GM23338 (cell line): Measurements from ENCODE around the gene MAVS. TPM values are rescaled to one million over a fixed set of nuclear protein-coding genes. Genes with fewer than 3 reads are reported as not detected.

ENCODE experiments used
- ATAC-seq: fragments of 200-7000 bp; cut with Tn5 transposase; 3 replicates; pipeline ENCODE4 v1.9.1; 2020
- DNase-seq: peaks from one replicate; pipeline ENCODE4 v3.0.0-alpha.2; 2015; ENCODE audit warnings: low spot score
- H2AFZ ChIP-seq: fragments of 200-600 bp; sonication (generic); 2 replicates; pipeline ENCODE4 v1.8.0; 2016; ENCODE audit warnings: antibody characterized with exemption, mild to moderate bottlenecking, moderate library complexity
- H3F3A ChIP-seq: fragments of 200-600 bp; sonication (generic); replicated peaks from 2 replicates; pipeline ENCODE4 v1.8.0; 2017; ENCODE audit warnings: antibody characterized with exemption, mixed run types, low read depth
- H3K27ac ChIP-seq: fragments of 200-600 bp; sonication (generic); 2 replicates; pipeline ENCODE4 v1.6.1; 2016; ENCODE audit warnings: low read depth
- H3K27me3 ChIP-seq: fragments of 200-600 bp; sonication (generic); 2 replicates; pipeline ENCODE4 v1.8.0; 2016; ENCODE audit warnings: mild to moderate bottlenecking, mixed run types, moderate library complexity; ENCODE audit not compliant: insufficient read depth
- H3K36me3 ChIP-seq: fragments of 200-600 bp; sonication (generic); 2 replicates; pipeline ENCODE4 v1.8.0; 2016; ENCODE audit warnings: mild to moderate bottlenecking; ENCODE audit not compliant: insufficient read depth
- H3K4me1 ChIP-seq: fragments of 200-600 bp; sonication (generic); 2 replicates; pipeline ENCODE4 v1.8.0; 2016; ENCODE audit warnings: mild to moderate bottlenecking, moderate library complexity; ENCODE audit not compliant: insufficient read depth
- H3K4me2 ChIP-seq: fragments of 200-600 bp; sonication (generic); 2 replicates; pipeline ENCODE4 v1.7.1; 2017; ENCODE audit warnings: mixed run types
- H3K4me3 ChIP-seq: fragments of 200-600 bp; sonication (generic); 2 replicates; pipeline ENCODE4 v1.6.1; 2016; ENCODE audit warnings: mixed run types
- H3K79me2 ChIP-seq: fragments of 200-600 bp; sonication (generic); replicated peaks from 2 replicates; pipeline ENCODE4 v1.8.0; 2017; ENCODE audit warnings: mild to moderate bottlenecking; ENCODE audit not compliant: insufficient read depth
- H3K9me2 ChIP-seq: fragments of 200-600 bp; sonication (generic); 2 replicates; pipeline ENCODE4 v1.8.0; 2017; ENCODE audit not compliant: insufficient read depth
- H4K20me1 ChIP-seq: fragments of 200-600 bp; sonication (generic); replicated peaks from 2 replicates; pipeline ENCODE4 v1.8.0; 2017; ENCODE audit warnings: mild to moderate bottlenecking; ENCODE audit not compliant: insufficient read depth
- H3K27ac Mint-ChIP-seq: 2 replicates; pipeline ENCODE4 v1.8.0; 2020; ENCODE audit warnings: inconsistent platforms, mild to moderate bottlenecking, moderate library complexity, mixed read lengths
- H3K27me3 Mint-ChIP-seq: 3 replicates; pipeline ENCODE4 v1.8.0; 2022; ENCODE audit warnings: low read depth, mild to moderate bottlenecking, moderate library complexity, mixed read lengths, inconsistent platforms; ENCODE audit not compliant: insufficient read depth, poor library complexity
- H3K36me3 Mint-ChIP-seq: 3 replicates; pipeline ENCODE4 v1.8.0; 2021; ENCODE audit warnings: low read depth, mild to moderate bottlenecking, inconsistent platforms, moderate library complexity, mixed read lengths
- H3K4me1 Mint-ChIP-seq: 3 replicates; pipeline ENCODE4 v1.8.0; 2020; ENCODE audit warnings: mild to moderate bottlenecking, inconsistent platforms, mixed read lengths
- H3K4me3 Mint-ChIP-seq: 3 replicates; pipeline ENCODE4 v1.8.0; 2021; ENCODE audit warnings: moderate library complexity, mild to moderate bottlenecking, inconsistent platforms, mixed read lengths
- H3K9me3 Mint-ChIP-seq: 3 replicates; pipeline ENCODE4 v1.8.0; 2020; ENCODE audit warnings: moderate library complexity, mild to moderate bottlenecking, inconsistent platforms, mixed read lengths
- JUNB ChIP-seq: IDR thresholded peaks from one replicate; pipeline ENCODE4 v1.6.1; 2016; ENCODE audit warnings: antibody characterized with exemption; ENCODE audit not compliant: unreplicated experiment
- ZNF331 ChIP-seq: fragments of 250-450 bp; sonication (Bioruptor Pico); IDR thresholded peaks from 2 replicates; pipeline ENCODE4 v1.5.0; 2020; ENCODE audit warnings: low read depth, mild to moderate bottlenecking, moderate library complexity
- polyA plus RNA-seq: library from polyadenylated mRNA; unstranded; fragments of >200 nt; fragmentation: Nextera tagmentation; extraction: Ambion mirVana; gene quantifications from 2 replicates; pipeline ENCODE4 v1.2.1, GENCODE V29; 2016
- total RNA-seq: library from RNA; depleted of rRNA; stranded (reverse); fragments of >200 nt; shearing (Covaris generic); gene quantifications from 2 replicates; pipeline ENCODE4 v1.2.3, GENCODE V29; 2014
- TF ChIP-seq, protein P1 (sequence below): fragments of 250-450 bp; sonication (Bioruptor Pico); IDR thresholded peaks from 2 replicates; pipeline ENCODE4 v1.5.0; 2020; ENCODE audit warnings: mild to moderate bottlenecking, moderate library complexity
- TF ChIP-seq, protein P2 (sequence below), 2 experiments: fragments of 200-600 bp in 1 of 2; sonication (generic) in 1 of 2; conservative IDR thresholded peaks; 2 replicates each; pipeline versions ENCODE4 v1.5.1 to v1.6.1; 2016 to 2017; ENCODE audit warnings: antibody characterized with exemption in 2 of 2, low read depth in 2 of 2, mild to moderate bottlenecking in 2 of 2, moderate library complexity in 1 of 2
- TF ChIP-seq, protein P3 (sequence below): IDR thresholded peaks from 2 replicates; pipeline ENCODE4 v1.6.1; 2016; ENCODE audit warnings: antibody characterized with exemption

Gene MAVS
- total and polyA plus RNA-seq, 2 experiments from 2014 or later = 5.2 to 21.8 TPM

DNA sequence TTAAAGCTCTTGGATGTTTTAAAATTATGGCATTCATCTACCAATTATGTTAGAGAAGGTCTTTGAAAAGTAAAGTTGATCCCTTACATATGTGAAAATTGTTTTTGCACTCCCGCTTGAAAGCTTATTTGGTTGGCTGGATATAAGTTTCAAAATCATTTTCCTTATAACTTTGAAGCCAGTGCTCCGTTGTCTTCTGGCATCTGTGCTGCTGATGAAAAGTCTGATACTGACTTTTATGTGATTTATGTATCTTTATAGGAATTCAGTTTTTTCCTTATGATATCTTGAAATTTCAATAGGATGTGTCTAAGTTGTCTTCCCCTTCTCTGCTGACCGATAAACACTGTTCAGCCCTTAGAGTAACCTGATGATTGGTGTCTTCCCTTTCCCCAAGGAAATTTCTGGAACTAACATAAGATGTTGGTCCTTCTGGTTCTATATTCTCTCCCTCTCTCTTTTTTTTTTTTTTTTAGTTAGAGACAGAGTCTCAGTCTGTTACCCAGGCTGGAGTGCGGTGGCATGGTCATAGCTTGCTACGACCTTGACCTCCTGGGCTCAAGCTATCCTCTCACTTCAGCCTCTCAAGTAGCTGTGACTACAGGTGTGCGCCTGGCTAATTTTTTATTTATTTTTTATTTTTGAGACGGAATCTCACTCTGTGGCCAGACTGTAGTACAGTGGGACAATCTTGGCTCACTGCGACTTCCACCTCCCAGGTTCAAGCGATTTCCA, 55.2 kb downstream of the MAVS start (continued):
- TF ChIP-seq, protein P1, sequence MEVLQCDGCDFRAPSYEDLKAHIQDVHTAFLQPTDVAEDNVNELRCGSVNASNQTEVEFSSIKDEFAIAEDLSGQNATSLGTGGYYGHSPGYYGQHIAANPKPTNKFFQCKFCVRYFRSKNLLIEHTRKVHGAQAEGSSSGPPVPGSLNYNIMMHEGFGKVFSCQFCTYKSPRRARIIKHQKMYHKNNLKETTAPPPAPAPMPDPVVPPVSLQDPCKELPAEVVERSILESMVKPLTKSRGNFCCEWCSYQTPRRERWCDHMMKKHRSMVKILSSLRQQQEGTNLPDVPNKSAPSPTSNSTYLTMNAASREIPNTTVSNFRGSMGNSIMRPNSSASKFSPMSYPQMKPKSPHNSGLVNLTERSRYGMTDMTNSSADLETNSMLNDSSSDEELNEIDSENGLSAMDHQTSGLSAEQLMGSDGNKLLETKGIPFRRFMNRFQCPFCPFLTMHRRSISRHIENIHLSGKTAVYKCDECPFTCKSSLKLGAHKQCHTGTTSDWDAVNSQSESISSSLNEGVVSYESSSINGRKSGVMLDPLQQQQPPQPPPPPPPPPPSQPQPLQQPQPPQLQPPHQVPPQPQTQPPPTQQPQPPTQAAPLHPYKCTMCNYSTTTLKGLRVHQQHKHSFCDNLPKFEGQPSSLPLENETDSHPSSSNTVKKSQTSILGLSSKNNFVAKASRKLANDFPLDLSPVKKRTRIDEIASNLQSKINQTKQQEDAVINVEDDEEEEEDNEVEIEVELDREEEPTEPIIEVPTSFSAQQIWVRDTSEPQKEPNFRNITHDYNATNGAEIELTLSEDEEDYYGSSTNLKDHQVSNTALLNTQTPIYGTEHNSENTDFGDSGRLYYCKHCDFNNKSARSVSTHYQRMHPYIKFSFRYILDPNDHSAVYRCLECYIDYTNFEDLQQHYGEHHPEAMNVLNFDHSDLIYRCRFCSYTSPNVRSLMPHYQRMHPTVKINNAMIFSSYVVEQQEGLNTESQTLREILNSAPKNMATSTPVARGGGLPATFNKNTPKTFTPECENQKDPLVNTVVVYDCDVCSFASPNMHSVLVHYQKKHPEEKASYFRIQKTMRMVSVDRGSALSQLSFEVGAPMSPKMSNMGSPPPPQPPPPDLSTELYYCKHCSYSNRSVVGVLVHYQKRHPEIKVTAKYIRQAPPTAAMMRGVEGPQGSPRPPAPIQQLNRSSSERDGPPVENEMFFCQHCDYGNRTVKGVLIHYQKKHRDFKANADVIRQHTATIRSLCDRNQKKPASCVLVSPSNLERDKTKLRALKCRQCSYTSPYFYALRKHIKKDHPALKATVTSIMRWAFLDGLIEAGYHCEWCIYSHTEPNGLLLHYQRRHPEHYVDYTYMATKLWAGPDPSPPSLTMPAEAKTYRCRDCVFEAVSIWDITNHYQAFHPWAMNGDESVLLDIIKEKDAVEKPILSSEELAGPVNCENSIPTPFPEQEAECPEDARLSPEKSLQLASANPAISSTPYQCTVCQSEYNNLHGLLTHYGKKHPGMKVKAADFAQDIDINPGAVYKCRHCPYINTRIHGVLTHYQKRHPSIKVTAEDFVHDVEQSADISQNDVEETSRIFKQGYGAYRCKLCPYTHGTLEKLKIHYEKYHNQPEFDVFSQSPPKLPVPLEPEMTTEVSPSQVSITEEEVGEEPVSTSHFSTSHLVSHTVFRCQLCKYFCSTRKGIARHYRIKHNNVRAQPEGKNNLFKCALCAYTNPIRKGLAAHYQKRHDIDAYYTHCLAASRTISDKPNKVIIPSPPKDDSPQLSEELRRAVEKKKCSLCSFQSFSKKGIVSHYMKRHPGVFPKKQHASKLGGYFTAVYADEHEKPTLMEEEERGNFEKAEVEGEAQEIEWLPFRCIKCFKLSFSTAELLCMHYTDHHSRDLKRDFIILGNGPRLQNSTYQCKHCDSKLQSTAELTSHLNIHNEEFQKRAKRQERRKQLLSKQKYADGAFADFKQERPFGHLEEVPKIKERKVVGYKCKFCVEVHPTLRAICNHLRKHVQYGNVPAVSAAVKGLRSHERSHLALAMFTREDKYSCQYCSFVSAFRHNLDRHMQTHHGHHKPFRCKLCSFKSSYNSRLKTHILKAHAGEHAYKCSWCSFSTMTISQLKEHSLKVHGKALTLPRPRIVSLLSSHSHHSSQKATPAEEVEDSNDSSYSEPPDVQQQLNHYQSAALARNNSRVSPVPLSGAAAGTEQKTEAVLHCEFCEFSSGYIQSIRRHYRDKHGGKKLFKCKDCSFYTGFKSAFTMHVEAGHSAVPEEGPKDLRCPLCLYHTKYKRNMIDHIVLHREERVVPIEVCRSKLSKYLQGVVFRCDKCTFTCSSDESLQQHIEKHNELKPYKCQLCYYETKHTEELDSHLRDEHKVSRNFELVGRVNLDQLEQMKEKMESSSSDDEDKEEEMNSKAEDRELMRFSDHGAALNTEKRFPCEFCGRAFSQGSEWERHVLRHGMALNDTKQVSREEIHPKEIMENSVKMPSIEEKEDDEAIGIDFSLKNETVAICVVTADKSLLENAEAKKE (CRISPR knock-in tag) = no peak
- TF ChIP-seq, protein P2, sequence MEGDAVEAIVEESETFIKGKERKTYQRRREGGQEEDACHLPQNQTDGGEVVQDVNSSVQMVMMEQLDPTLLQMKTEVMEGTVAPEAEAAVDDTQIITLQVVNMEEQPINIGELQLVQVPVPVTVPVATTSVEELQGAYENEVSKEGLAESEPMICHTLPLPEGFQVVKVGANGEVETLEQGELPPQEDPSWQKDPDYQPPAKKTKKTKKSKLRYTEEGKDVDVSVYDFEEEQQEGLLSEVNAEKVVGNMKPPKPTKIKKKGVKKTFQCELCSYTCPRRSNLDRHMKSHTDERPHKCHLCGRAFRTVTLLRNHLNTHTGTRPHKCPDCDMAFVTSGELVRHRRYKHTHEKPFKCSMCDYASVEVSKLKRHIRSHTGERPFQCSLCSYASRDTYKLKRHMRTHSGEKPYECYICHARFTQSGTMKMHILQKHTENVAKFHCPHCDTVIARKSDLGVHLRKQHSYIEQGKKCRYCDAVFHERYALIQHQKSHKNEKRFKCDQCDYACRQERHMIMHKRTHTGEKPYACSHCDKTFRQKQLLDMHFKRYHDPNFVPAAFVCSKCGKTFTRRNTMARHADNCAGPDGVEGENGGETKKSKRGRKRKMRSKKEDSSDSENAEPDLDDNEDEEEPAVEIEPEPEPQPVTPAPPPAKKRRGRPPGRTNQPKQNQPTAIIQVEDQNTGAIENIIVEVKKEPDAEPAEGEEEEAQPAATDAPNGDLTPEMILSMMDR (conservative IDR thresholded peaks at IDR 0.05; ENCODE audit: low read depth in 2 of 2) = no peak

DNA sequence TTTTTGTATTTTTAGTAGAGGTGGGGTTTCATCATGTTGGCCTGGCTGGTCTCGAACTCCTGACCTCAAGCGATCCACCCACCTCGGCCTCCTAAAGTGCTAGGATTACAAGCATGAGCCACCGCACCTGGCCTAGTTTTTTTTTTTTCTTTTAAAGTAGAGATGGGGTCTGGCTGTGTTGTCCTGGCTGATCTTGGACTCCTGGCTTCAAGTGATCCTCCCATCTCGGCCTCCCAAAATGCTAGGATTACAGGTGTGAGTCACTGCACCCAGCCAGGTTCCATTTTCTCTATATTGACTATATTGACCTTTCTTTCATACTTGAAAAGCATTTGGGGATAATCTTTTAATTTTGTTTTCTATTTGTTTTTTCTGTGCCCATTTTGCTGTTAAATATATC, 55.8 kb downstream of the MAVS start:
- Histone ChIP-seq H3K4me3 (no peak overlapping the region), H3K9me2 (no peaks in the 10 kb centered on the region), H3F3A (peaks cover 11% of the 10 kb centered on the region; the same call in 1 of the 2 replicates), H3K36me3 (0 out of 2 replicates have a peak, but pooled peaks cover 5% of the 10 kb centered on the region), H3K4me1 (peaks cover 19% of the 10 kb centered on the region), H3K27ac (0 out of 2 replicates have a peak overlapping the region, but pooled peaks have one; percentile 26), H4K20me1 (peaks cover 96% of the 10 kb centered on the region), H3K4me2 (peak overlapping the region; percentile 41; the same call in 1 of the 2 replicates), H3K79me2 (peaks cover 100% of the 10 kb centered on the region), H3K27me3 (no peaks in the 10 kb centered on the region), H2AFZ (no peak overlapping the region)
- DNase-seq (no peak), ATAC-seq (no peak)
- H3K27ac Mint-ChIP-seq = no peak overlapping the region
- 0 out of 3 replicates have a peak overlapping the region, but pooled peaks have one; percentile 13 for H3K4me3 Mint-ChIP-seq
- H3K27me3 Mint-ChIP-seq = peaks cover 11% of the 10 kb centered on the region
- H3K36me3 Mint-ChIP-seq = peaks cover 13% of the 10 kb centered on the region
- no peaks in the 10 kb centered on the region for H3K9me3 Mint-ChIP-seq
- peaks cover 27% of the 10 kb centered on the region for H3K4me1 Mint-ChIP-seq
- TF ChIP-seq ZNF331 (CRISPR knock-in tag) (no peak), JUNB (no peak)
- TF ChIP-seq, protein P3, sequence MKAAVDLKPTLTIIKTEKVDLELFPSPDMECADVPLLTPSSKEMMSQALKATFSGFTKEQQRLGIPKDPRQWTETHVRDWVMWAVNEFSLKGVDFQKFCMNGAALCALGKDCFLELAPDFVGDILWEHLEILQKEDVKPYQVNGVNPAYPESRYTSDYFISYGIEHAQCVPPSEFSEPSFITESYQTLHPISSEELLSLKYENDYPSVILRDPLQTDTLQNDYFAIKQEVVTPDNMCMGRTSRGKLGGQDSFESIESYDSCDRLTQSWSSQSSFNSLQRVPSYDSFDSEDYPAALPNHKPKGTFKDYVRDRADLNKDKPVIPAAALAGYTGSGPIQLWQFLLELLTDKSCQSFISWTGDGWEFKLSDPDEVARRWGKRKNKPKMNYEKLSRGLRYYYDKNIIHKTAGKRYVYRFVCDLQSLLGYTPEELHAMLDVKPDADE = no peak
